HG03159 (cell line): ENCODE measurements around the gene STARD5.

Source experiments
- ATAC-seq: cut with Tn5 transposase; IDR thresholded peaks from one replicate; pipeline ENCODE4 v1.9.1; 2021; ENCODE audit warnings: mild to moderate bottlenecking, moderate library complexity; ENCODE audit not compliant: unreplicated experiment

Gene STARD5

DNA sequence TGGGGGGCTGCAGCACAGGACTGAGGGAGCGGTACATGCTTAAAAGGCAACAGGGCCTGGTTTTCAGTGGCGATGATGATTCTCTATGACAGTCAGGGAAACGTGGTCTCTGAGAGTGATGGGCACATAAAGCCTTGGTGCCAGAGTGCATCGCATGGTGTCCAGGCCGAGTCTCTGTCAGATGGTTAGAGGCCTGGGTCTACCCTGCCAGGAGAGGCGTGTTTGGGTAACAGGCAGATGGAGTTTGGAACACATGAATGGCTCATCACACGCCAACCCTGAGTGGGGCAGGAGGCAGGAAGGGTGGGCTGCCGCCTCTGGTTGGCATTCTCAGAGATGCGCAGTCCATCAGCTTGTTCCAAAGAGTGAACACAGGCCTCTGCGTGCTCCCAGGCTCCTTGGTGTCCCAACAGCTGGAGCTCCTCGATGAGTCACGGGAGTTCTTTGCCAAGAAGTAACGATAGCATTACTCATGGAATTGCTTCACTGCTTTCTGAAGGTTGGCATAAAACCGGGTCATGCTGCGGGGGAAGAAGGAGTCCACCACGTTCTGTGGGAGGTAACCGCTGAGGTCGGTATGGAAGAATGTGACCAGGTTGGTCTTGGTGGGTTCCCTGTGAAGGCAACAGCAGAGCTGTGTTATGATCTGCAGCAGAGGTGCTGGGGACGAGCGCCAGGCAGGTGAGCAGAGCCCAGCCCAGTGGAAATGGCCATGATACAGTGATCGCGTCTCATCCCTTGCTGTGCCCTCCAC, 11.0 kb downstream of the STARD5 start:
- no peak for ATAC-seq

- ATAC-seq = peak; percentile 49
Measured at GRCh38 chr15:81311752-81312464, 12.0 kb downstream of the STARD5 start.

DNA sequence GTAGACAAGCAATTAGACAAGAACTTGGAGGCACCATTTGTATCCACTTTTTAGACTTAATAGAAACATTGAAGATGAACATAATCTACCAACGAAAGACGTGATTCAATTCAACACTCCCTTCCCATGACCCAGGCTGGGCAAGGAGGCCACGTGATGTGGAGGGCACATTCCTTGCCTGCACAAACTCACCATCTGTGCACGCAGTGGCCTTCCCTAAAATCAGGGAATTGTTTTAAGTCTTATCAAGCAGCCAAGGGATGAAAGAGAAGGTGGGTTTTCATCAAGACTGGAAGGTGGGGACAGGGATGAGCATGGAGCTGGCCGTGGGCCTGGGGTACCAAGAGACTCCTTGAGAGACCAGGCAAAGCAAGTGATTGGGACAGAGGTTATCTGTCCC, 13.5 kb downstream of the STARD5 start:
- ATAC-seq = no peak

DNA sequence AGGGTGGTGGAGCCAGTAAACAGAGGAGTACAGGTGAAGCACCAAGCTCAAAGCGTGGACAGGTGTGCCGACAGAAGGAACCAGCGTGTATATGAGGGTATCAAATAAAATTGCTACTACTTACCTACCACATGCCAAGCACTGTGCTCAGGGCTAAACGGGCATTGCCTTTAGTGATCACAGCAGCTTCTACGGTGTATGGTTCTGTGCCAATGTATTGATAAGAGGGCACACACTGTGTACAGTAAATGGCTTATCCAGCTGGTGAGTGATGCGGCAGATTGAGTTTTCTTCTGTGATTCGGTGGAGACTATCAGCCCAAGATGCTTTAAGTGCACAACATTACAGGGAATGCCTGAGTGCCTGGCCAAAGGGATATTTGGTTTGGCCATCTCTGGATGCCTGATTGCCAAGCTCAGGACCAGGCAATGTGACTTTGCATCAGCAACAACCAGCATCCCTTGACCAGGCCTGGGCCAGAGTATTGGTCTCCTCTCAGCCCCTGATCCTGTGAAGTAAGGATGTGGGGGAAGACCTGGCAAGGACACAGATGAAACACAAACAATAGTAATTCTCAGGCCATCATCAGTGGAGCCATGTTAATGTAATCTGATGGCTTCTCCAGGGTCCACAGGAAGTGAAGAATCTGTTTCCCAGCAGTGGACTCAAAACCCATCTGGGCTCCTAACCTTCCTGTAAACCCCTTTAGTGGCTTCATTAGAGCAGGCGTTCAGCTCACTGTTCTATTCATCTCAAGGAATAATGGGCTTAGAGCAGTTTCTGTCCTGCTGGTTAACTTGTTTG, 14.1 kb downstream of the STARD5 start:
- ATAC-seq = no peak

- no peak for ATAC-seq
Measured at GRCh38 chr15:81308260-81308659, 15.7 kb downstream of the STARD5 start.

- ATAC-seq = no peak
Measured at GRCh38 chr15:81304226-81304625, 19.7 kb downstream of the STARD5 start.

DNA sequence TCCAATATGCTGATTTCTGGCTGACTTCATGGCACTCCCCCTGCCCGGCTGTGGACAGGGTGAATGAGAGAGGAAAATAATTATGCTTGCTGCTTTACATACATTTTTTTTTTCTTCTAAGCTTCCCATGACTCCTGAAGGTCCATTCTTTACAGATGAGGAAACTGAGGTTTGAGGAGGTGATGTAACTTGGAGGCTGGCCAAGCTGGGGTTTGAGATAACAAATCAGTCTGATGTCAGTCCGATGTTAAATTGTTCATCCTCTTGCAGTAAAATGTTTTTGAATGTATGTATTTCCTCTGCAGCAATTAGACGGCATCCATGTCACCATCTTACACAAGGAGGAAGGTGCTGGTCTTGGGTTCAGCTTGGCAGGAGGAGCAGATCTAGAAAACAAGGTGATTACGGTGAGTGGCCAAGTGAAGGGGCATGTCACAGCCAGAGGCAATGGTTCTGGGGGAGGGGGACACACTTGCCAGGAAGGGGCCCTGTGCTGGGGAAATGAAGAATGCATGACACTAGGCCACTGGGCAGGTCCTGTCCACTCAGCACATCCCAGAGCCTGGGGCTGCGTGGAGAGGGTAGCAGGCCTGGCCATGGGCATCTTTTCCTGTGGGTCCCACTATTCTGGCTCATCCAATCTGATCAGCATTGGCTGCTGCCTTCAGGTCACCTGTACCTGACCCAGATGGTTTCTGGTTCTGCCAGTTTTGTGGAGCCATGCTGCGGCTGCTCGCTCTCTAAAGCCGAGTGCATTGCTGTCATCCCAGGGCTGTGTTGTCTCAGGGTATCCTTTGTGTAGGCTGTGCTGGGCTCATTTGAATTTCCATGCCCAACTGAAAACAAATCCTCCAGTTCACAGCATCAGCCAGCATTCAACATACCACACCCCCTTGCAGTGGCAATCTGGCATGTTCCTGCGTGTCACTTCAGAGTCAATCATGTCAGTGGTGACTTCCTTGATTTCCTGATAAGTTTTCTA, 20.4 kb downstream of the STARD5 start:
- ATAC-seq = no peak

DNA sequence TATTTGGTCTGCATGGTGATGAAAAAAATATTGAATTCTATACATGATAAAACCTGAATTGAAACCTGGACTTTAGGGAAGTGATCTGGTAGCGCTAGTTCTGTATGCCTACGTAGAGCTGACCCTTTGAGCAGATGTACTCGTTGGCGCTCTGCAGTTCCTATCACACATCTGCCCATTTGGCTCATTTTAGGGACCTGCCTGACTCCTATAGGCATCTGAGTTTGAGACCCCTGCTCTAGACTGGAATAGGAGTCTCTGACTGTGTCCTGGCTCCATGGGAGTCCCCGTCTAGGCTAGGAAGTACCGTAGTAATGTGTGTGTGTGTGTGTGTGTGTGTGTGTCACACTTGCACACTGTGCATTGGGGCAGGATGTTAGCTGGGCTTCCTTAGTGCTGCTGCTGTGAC, 21.2 kb downstream of the STARD5 start:
- peak; percentile 37 for ATAC-seq

GRCh38 chr15:81301815-81302399, 22.0 kb downstream of the STARD5 start:
- ATAC-seq = peak; percentile 68

- peak; percentile 13 for ATAC-seq
Measured at GRCh38 chr15:81301385-81301784, 22.6 kb downstream of the STARD5 start.

DNA sequence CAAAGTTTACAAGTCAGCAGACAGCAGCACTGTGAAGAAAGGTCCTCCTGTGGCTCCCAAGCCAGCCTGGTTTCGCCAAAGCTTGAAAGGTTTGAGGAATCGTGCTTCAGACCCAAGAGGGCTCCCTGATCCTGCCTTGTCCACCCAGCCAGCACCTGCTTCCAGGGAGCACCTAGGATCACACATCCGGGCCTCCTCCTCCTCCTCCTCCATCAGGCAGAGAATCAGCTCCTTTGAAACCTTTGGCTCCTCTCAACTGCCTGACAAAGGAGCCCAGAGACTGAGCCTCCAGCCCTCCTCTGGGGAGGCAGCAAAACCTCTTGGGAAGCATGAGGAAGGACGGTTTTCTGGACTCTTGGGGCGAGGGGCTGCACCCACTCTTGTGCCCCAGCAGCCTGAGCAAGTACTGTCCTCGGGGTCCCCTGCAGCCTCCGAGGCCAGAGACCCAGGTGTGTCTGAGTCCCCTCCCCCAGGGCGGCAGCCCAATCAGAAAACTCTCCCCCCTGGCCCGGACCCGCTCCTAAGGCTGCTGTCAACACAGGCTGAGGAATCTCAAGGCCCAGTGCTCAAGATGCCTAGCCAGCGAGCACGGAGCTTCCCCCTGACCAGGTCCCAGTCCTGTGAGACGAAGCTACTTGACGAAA, 24.2 kb downstream of the STARD5 start:
- no peak for ATAC-seq

DNA sequence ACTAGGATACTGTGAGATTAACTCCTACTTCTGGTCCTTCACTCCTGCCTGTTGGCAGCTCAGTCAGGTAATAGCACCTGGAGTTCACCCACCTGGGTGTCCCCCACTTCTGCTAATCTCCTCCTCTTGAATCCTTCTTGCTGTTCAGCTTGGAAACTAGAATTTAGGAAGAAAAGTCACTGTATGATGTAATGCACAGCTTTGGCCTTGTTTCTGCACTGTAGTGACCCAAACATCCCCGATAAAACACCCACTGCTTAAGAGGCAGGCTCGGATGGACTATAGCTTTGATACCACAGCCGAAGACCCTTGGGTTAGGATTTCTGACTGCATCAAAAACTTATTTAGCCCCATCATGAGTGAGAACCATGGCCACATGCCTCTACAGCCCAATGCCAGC, 24.8 kb downstream of the STARD5 start:
- no peak for ATAC-seq

- ATAC-seq = no peak
Measured at GRCh38 chr15:81298611-81299010, 25.3 kb downstream of the STARD5 start.

DNA sequence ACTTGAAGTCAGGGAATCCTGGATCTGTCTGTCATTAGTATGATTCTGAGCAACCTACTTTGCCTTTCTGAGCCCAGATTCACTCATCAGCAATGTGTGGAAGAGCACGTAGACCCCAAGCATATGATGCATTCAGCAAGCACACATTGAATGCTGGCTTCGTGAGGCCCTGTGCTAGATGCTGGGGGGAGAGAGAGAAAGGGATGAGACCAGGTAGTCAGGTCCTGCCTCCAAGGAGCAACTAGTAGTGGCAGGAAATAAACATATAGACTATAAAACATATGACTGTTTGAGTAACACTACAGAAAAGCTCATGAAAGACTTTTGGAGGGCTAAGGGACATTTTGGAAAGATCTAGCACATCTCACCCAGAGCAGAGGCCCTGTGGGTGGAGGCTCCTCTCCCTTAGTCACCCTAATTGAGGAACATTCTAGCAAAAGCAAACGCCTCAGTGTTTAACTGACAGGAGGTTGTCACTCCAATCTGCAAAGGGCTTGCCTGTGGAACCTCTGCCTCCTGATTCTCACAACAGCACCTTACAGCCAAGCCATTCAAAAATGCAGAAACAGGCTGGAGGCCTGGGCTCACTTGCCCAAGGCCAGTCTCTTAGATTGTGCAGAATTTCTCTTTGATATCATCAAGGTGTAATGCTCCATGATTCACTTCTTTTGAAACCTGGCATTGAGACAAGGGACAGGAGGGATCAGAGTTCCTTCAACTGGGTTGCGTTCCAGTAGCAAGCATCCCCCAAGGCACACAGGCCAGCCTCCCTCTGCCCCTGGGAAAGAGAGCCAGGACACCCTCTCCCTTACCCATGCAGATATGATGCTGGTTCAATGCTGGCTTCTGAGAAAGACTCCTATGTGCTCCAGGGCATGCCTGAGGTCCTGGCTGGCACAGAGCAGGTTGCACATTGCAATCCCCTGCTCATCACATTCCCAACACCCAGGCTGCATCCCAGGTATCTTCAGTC, 26.1 kb downstream of the STARD5 start:
- no peak for ATAC-seq

- no peak for ATAC-seq
Measured at GRCh38 chr15:81297147-81297572, 26.8 kb downstream of the STARD5 start.

GRCh38 chr15:81296673-81297072, 27.3 kb downstream of the STARD5 start:
- peak; percentile 51 for ATAC-seq

- ATAC-seq = no peak
Measured at GRCh38 chr15:81296186-81296585, 27.8 kb downstream of the STARD5 start.

DNA sequence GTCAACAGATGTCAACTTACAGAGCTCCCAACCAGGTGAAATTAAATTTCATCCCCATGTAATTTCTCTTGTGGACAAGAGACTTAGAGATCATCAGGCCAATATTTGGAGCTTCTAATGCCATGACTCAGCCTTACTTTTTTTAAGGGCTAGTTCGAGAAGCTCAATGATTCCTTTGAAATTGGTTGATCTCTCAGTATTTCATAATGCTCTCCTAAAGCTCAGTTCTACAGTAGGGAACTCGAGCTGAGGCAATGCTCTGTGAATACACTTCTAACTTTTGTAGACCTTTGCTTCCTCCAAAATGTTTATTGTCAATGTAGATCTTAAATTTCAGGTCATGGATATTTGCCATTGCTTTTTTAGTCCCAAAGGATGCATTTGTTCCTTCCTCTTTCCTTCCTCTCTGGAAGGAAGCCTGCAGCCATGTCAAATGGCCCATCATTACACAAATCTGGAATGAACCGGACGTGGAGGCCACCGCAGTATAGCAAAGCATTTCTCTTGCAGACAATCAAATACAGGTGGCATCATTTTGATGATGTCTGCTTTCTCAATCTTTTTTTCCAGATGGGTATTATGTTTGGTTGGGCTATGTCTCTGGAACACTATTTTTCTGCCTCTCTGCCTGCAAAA, 28.3 kb downstream of the STARD5 start:
- ATAC-seq = no peak
